ENCODE results near the gene P2RX7. TPM values are rescaled to one million over a fixed set of nuclear protein-coding genes. Genes with fewer than 3 reads are reported as not detected.

P2RX7 gene
- polyA plus RNA-seq, 10 donors: 0.97 to 2.3 (median 1.6) TPM

GRCh38 chr12:121228919-121229665, 96.4 kb downstream of the P2RX7 start:
- DNase-seq: no peak

- DNase-seq: peak; percentile 35 to 71 (median 59)
These were observed 97.3 kb downstream of the P2RX7 start for GRCh38 chr12:121229826-121230537.

DNA sequence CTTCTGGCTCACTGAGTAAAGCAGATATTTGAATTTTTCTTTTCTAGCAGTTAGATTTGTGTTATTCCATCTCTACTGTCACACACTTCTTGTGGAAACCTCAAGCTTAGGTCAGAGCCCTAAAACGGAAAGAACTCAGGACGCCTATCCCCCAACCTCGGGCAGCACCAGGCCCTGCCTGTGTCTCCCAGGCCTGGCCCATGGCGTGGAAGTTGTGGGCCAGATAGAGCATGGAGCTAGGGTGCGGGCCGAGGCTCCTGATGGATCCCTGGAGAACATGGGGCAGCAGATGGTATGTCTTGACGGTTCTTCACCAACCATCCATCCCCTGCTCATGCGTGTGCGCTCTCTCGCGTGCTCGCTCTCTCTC, 97.8 kb downstream of the P2RX7 start:
- DNase-seq: no peak

DNA sequence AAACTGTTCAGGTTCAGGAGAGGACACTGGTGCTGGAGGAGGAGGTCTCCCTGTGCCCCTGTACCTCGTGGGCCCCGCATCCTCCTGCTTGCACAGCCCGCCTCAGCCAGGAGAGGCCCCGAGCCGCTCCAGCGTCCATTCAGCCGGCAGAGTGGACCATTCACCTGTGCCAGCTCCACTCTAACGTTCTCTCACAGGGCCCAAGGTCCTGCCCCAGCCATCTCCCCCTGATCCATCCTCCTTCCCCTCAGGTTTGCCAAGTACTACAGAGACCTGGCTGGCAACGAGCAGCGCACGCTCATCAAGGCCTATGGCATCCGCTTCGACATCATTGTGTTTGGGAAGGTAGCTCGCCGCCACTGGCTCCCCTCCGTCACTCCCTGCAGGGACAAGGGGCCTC, 99.5 kb downstream of the P2RX7 start:
- DNase-seq: no peak

DNA sequence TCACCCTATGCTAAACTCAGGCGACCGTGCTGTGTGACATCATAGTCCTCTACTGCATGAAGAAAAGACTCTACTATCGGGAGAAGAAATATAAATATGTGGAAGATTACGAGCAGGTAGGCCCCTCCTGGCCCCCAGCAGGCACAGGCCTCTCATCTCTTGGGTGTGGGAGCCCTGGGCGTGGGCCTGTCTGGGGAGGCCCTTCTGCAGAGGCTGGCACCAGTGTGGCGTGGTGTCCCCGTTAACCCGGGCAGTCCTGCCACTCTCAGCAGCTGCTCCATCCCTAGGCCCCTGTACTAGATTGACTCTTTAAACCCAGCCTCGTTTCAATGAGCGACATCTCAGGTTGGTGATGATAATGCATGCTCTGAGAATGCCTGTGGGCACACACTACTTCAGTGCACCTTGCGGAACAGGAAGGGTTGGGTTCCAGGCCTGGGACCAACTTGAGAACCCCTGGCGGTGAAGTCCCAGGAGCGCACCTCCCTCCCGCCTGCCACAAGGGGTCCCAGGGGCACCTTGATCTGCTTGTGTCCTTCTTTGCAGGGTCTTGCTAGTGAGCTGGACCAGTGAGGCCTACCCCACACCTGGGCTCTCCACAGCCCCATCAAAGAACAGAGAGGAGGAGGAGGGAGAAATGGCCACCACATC, 100.4 kb downstream of the P2RX7 start:
- no peak for DNase-seq

GRCh38 chr12:121233628-121234020, 100.9 kb downstream of the P2RX7 start:
- DNase-seq: no peak

- DNase-seq: no peak
These were observed 104.1 kb downstream of the P2RX7 start for GRCh38 chr12:121236776-121237175.

GRCh38 chr12:121237415-121237814, 104.7 kb downstream of the P2RX7 start:
- no peak for DNase-seq

Other genes with a start within 250 kb of the P2RX7 start
- 10 to 100 TPM; 47.1 to 69.0 (median 54.8) TPM for gene SPPL3, start 228.5 kb upstream of the P2RX7 start, polyA plus RNA-seq (ENCODE audit: insufficient read length in 10 of 10)
- under 1 TPM in 1 of 10 donors, not detected in 9; 0.05 TPM for gene HNF1A, start 154.3 kb upstream of the P2RX7 start, polyA plus RNA-seq (ENCODE audit: insufficient read length in 10 of 10)
- gene C12orf43, start 116.4 kb upstream of the P2RX7 start, polyA plus RNA-seq (ENCODE audit: insufficient read length in 10 of 10): 10 to 100 TPM in 8 of 10 donors, 1 to 10 TPM in 2; 8.7 to 12.9 (median 10.7) TPM
- under 1 TPM in 5 of 10 donors, not detected in 5; 0.10 to 0.48 (median 0.11) TPM for gene OASL, start 93.6 kb upstream of the P2RX7 start, polyA plus RNA-seq (ENCODE audit: insufficient read length in 10 of 10)
- 10 to 100 TPM in 8 of 10 donors, 1 to 10 TPM in 2; 8.6 to 14.4 (median 11.4) TPM for gene P2RX4, start 77.3 kb downstream of the P2RX7 start, polyA plus RNA-seq (ENCODE audit: insufficient read length in 10 of 10)
- 10 to 100 TPM; 17.7 to 29.5 (median 22.2) TPM for gene CAMKK2, start 163.8 kb downstream of the P2RX7 start, polyA plus RNA-seq (ENCODE audit: insufficient read length in 10 of 10)
- gene ANAPC5, start 219.5 kb downstream of the P2RX7 start, polyA plus RNA-seq (ENCODE audit: insufficient read length in 10 of 10): 100 to 1,000 TPM in 8 of 10 donors, 10 to 100 TPM in 2; 88.0 to 164 (median 110) TPM

Measured in muscle of back (tissue), 11 donors.